ENCODE results near the gene KRT73.

DNA sequence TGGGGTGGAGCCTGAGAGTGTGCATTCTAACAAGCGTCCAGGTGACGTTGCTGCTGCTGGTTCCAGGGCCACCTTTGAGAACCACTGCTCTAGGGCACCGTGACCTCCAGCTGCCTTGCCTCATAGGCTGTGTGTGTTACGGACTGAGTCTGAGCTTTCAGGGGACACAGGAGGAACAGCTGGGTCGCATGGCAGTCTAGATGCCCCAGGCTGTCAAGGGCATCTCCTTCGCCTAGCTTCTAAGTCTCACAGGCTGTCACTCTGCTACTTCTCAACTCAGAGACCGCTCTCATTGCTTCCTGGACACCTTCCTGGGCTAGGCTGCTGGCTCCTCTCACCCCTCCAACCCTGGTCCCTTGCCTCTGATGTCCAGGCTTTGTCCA lies 965 bp downstream of the KRT73 start:
- TF ChIP-seq RNF2 (IDR thresholded peaks at IDR 0.05; ENCODE audit: borderline replicate concordance, low read depth, low read length, missing control alignments, poor library complexity, severe bottlenecking) (no peak), RFX5 (IDR thresholded peaks at IDR 0.05; ENCODE audit: borderline replicate concordance, low read depth, low read length) (no peak), POLR2A (IDR thresholded peaks at IDR 0.05; ENCODE audit: control extremely low read depth in 1 of 2, low read depth in 2 of 2, low read length in 2 of 2) (no peak), TEAD4 (IDR thresholded peaks at IDR 0.05; ENCODE audit: low read depth, low read length) (no peak), CTCF (IDR thresholded peaks at IDR 0.05; ENCODE audit: control extremely low read depth in 1 of 3, insufficient read depth in 1 of 3, low read depth in 1 of 3, low read length in 3 of 3) (no peak), KDM1A (IDR thresholded peaks at IDR 0.05; ENCODE audit: borderline replicate concordance, low read length) (no peak)

All from H1 (cell line).